Peyer's patch (tissue), 4 donors: ENCODE results near the gene PDXP. TPM values are rescaled to one million over a fixed set of nuclear protein-coding genes. Genes with fewer than 3 reads are reported as not detected.

Experiments
- DNase-seq, 3 donors: peaks; one replicate each; pipeline ENCODE4 v3.0.0-alpha.2; 2017 to 2019
- H3K27ac ChIP-seq, 4 donors: fragments of 200-600 bp; sonication (generic); one replicate each; pipeline ENCODE4 v1.5.1; 2016 to 2019
- H3K27me3 ChIP-seq, 2 donors: fragments of 200-600 bp; sonication (generic); one replicate each; pipeline ENCODE4 v1.5.1; 2019
- H3K36me3 ChIP-seq, 3 donors: fragments of 200-600 bp; sonication (generic); one replicate each; pipeline ENCODE4 v1.5.1; 2016 to 2019
- H3K4me1 ChIP-seq, 4 donors: fragments of 200-600 bp; sonication (generic); one replicate each; pipeline ENCODE4 v1.5.1; 2016 to 2019
- H3K4me3 ChIP-seq, 4 donors: fragments of 200-600 bp; sonication (generic); 1 replicate in 3 of 4; 2 replicates in 1 of 4; pipeline ENCODE4 v1.5.1; 2016 to 2019; ENCODE audit warnings: mild to moderate bottlenecking in 1 of 4
- H3K9me3 ChIP-seq, 4 donors: fragments of 200-600 bp; sonication (generic); one replicate each; pipeline ENCODE4 v1.5.1; 2016 to 2019; ENCODE audit warnings: mild to moderate bottlenecking in 1 of 4
- POLR2A ChIP-seq, 2 donors: fragments of 450-650 bp; IDR thresholded peaks; one replicate each; pipeline ENCODE4 v1.5.1; 2017; ENCODE audit warnings: antibody characterized with exemption in 2 of 2, mild to moderate bottlenecking in 2 of 2, moderate library complexity in 2 of 2
- total RNA-seq, 4 donors: library from RNA; depleted of rRNA; stranded (reverse); fragments of >200 nt; gene quantifications; one replicate each; pipeline ENCODE4 v1.1.0, GENCODE V29; 2016
- TF ChIP-seq, protein P1 (sequence below), 6 experiments: fragments of 450-650 bp in 4 of 6; fragments of 200-600 bp in 2 of 6; sonication (generic) in 1 of 6; IDR thresholded peaks; one replicate each; pipeline ENCODE4 v1.5.1; 2017 to 2019; ENCODE audit warnings: antibody characterized with exemption in 6 of 6, mild to moderate bottlenecking in 3 of 6, moderate library complexity in 1 of 6

PDXP gene
- total RNA-seq, 4 donors from 2014 or later = 19.0 to 146 (median 111) TPM

DNA sequence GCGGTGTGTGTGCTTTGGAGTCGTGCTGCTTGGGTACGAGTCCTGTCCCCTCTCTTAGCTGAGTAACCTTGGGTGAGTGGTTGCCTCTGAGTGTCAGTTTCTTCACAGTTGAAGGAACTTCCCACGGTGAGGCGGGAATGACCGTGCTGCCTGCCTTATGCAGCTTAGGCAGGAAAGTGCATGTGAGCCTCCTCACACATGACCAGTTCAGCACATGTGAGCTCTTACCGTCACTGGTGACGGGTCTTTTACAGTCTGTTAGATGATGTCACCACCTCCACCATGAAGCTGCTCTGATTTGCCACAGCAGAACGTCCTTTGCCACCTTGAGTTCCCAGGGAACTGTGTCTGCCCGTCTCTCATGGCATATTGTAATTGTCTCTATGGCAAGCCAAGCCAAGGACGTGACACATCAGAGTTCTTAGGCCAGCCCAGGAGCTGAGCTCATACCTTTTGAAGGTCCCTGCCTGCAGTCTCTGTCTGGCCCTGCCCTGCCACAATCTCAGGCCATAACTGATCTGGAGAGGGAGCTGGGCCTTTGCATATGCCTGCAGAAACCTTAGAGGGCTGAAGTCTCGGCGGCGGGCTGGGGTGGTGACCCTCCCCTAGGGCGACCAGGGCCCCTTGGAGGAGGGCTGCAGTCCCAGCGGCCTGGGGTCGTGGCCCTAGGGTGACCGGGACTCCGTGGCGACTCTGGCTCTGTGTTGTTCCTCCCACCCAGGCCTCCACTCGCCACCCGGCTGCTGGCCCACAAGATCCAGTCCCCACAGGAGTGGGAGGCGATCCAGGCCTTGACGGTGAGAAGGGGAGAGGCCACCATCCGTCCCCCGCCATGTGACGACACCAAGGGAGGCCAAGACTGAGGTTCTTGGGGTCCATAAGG, 42.1 kb upstream of the PDXP start:
- no peaks in the 10 kb centered on the region for H3K9me3 ChIP-seq
- DNase-seq = no peak
- no peak overlapping the region for H3K4me3 ChIP-seq
- H3K27me3 ChIP-seq = no peaks in the 10 kb centered on the region
- H3K36me3 ChIP-seq = peaks cover 0 to 76% (median 0%) of the 10 kb centered on the region in 3 donors
- peaks cover 0 to 15% (median 3%) of the 10 kb centered on the region in 4 donors for H3K4me1 ChIP-seq
- peak overlapping the region in 1 of 4 donors; percentile 38 for H3K27ac ChIP-seq
- TF ChIP-seq, protein P1, sequence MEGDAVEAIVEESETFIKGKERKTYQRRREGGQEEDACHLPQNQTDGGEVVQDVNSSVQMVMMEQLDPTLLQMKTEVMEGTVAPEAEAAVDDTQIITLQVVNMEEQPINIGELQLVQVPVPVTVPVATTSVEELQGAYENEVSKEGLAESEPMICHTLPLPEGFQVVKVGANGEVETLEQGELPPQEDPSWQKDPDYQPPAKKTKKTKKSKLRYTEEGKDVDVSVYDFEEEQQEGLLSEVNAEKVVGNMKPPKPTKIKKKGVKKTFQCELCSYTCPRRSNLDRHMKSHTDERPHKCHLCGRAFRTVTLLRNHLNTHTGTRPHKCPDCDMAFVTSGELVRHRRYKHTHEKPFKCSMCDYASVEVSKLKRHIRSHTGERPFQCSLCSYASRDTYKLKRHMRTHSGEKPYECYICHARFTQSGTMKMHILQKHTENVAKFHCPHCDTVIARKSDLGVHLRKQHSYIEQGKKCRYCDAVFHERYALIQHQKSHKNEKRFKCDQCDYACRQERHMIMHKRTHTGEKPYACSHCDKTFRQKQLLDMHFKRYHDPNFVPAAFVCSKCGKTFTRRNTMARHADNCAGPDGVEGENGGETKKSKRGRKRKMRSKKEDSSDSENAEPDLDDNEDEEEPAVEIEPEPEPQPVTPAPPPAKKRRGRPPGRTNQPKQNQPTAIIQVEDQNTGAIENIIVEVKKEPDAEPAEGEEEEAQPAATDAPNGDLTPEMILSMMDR (IDR thresholded peaks at IDR 0.05) = no peak
- no peak for TF ChIP-seq POLR2A (IDR thresholded peaks at IDR 0.05)

DNA sequence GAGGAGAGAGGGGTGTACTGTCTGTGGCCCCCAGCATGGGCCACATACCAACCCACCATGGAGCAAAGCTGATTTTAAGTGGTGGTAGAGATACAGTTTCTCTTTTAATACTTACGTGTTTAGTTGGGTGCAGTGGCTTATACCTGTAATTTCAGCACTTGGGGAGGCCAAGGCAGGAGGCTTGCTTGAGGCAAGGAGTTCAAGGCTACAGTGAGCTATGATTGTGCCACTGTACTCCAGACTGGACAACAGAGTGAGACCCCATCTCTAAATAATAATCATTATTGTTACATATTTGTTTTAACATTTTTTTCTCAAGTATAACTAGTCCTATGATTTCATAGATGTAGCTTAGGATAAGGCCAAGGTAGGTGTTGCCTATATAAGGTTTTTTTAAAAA, 41.1 kb upstream of the PDXP start:
- Histone ChIP-seq H3K4me1 (peaks cover 0 to 13% (median 3%) of the 10 kb centered on the region in 4 donors), H3K4me3 (no peak overlapping the region), H3K9me3 (no peaks in the 10 kb centered on the region), H3K27ac (peak overlapping the region in 1 of 4 donors; percentile 79), H3K27me3 (no peaks in the 10 kb centered on the region), H3K36me3 (peaks cover 0 to 86% (median 0%) of the 10 kb centered on the region in 3 donors)
- DNase-seq = no peak
- TF ChIP-seq, protein P1 (IDR thresholded peaks at IDR 0.05) = no peak
- TF ChIP-seq POLR2A (IDR thresholded peaks at IDR 0.05) = no peak

DNA sequence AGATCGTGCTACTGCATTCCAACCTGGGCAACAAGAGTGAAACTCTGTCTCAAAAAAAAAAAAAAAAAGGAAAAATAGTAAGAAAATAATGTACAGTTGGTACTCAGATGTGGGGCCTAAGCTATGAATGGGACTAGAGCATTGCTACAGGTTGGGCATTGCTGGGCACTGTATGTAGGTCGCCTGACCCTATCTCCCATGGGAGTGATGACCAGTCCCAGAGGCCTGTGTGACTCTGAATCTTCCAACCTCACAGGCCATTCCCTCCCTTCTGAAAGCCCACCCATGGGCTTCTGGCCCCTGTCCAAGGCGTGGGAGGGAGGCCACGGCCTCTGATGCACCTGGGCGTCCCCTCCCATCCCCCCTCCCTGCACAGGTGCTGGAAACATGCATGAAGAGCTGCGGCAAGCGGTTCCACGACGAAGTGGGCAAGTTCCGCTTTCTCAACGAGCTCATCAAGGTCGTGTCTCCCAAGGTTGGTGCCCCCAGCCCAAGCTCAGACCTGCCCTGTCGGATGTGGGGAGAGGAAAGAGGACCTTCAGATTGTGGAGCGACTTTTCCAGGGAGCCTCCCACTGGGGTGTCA, 40.4 kb upstream of the PDXP start:
- Histone ChIP-seq H3K27ac (peak overlapping the region in 2 of 4 donors; percentile 65 to 79), H3K27me3 (no peaks in the 10 kb centered on the region), H3K36me3 (peaks cover 0 to 92% (median 0%) of the 10 kb centered on the region in 3 donors)

DNA sequence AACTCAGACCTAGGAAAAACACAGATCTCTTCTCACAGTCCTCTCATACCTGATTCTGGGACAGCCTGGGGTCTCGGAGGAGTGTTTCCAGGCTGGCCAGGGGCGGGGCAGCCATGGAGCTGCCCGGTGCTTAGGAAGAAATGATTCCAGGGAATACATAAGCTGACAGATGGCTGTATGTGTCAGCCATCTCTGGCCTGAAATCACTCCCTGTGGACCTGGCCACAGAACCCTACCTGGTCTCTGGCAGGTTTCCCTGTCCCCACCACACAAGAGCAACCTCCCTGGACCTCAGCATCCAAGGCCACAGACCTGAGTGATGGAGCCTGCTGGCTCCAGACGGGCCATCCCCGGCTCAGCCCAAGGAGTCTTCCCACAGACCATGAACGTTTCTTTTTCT, 39.8 kb upstream of the PDXP start:
- H3K27ac ChIP-seq = peak overlapping the region in 2 of 4 donors; percentile 65 to 79
- DNase-seq = no peak
- peaks cover 0 to 92% (median 0%) of the 10 kb centered on the region in 3 donors for H3K36me3 ChIP-seq
- peak overlapping the region in 1 of 4 donors; percentile 0 for H3K4me3 ChIP-seq
- H3K9me3 ChIP-seq = no peaks in the 10 kb centered on the region
- TF ChIP-seq, protein P1 (IDR thresholded peaks at IDR 0.05) = no peak
- no peak for TF ChIP-seq POLR2A (IDR thresholded peaks at IDR 0.05)
- peaks cover 0 to 8% (median 5%) of the 10 kb centered on the region in 4 donors for H3K4me1 ChIP-seq
- H3K27me3 ChIP-seq = no peaks in the 10 kb centered on the region

More for the DNA sequence above, 40.4 kb upstream of the PDXP start:
- peak in 2 of 3 donors; percentile 85 to 86 for DNase-seq
- peaks cover 0 to 8% (median 3%) of the 10 kb centered on the region in 4 donors for H3K4me1 ChIP-seq
- TF ChIP-seq, protein P1 (IDR thresholded peaks at IDR 0.05) = no peak
- no peak for TF ChIP-seq POLR2A (IDR thresholded peaks at IDR 0.05)
- no peaks in the 10 kb centered on the region for H3K9me3 ChIP-seq
- peak overlapping the region in 1 of 4 donors; percentile 0 for H3K4me3 ChIP-seq

DNA sequence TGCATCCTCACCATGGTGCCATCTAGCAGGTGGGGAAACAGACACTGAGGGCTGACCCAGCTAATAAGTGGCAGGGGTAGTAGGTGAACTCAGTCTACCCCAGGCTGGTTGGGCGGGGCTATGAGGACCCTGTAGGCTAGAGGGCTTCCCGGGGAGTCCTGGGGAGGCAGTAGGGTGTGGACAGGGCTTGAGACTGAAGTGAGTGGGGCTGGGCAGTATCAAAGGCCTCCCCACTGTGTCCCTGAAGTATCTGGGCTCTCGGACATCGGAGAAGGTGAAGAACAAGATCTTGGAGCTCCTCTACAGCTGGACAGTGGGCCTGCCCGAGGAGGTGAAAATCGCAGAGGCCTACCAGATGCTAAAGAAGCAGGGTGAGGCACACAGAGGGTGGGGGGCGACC, 38.5 kb upstream of the PDXP start:
- H3K27me3 ChIP-seq = no peaks in the 10 kb centered on the region
- peaks cover 0 to 85% (median 0%) of the 10 kb centered on the region in 3 donors for H3K36me3 ChIP-seq
- peak overlapping the region in 1 of 4 donors; percentile 79 for H3K27ac ChIP-seq
- H3K4me1 ChIP-seq = peaks cover 0 to 13% (median 10%) of the 10 kb centered on the region in 4 donors
- DNase-seq = no peak
- no peak overlapping the region for H3K4me3 ChIP-seq
- TF ChIP-seq, protein P1 (IDR thresholded peaks at IDR 0.05) = no peak
- TF ChIP-seq POLR2A (IDR thresholded peaks at IDR 0.05) = no peak
- no peaks in the 10 kb centered on the region for H3K9me3 ChIP-seq
